Measurements from ENCODE around the gene EYA2. TPM values are rescaled to one million over a fixed set of nuclear protein-coding genes. Genes with fewer than 3 reads are reported as not detected.
"Not testable (repeated sequence)": the region's sequence is repeated elsewhere in the genome, so short reads cannot be mapped to it uniquely, and the experiment has no call there.

EYA2 gene
- total and polyA plus RNA-seq, 11 donors, result 0.30 to 4.2 (median 0.70) TPM

DNA sequence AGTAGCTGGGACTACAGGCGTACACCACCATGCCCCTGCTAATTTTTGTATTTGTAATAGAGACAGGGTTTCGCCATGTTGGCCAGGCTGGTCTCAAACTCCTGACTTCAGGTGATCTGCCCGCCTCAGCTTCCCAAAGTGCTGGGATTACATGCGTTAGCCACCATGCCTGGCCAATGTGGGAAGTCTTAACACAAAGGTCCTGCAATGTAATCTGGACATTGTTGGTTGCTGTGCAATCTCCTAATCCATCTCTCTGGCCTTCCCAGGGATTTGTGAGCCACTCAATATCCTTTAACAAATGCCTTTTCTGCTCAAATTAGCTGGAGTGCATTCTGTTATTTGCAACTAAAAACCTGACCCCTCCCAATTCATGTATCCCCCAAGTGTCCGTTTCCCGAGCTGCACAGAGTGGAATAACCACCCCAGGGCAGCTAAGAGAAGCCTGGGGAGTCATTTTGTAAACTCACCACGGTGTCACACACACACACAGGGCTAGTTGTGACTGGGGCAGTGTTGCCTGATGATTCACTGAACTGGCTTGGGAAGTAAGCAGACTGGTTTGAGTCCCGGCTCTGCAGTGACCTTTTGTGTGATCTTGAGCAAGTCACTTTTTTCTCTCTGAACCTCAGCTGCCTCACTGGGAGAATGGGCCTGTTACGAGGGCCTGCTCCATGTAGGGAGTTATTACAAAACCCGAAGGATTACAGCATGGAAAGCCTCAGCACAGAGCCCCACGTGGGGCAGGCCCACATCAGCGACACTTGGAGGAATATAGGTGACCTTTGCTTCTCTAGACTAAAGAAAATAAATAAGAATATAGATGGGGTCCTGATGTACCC lies 309.6 kb downstream of the EYA2 start:
- 92 to 99% (median 95%) methylated on average over 12 of the region's 12 CpGs for WGBS, 4 donors
- H3K36me3 ChIP-seq, result peaks cover 0 to 12% (median 10%) of the 10 kb centered on the region in 9 donors
- ATAC-seq (no peak), DNase-seq (no peak)
- peaks cover 0 to 9% (median 3%) of the 10 kb centered on the region in 12 donors for H3K4me1 ChIP-seq
- intact Hi-C loops (cut with DNase I), result loop anchor here in 2 of 10 donors (2.0 to 5.0 kb wide), 3 partner anchors 63 to 418 kb away; no protein-coding TSS in a partner anchor
- H3K9me3 ChIP-seq, result no peaks in the 10 kb centered on the region
- no peaks in the 10 kb centered on the region for H3K27me3 ChIP-seq
- no peak overlapping the region for H3K27ac ChIP-seq
- TF ChIP-seq, protein P1, sequence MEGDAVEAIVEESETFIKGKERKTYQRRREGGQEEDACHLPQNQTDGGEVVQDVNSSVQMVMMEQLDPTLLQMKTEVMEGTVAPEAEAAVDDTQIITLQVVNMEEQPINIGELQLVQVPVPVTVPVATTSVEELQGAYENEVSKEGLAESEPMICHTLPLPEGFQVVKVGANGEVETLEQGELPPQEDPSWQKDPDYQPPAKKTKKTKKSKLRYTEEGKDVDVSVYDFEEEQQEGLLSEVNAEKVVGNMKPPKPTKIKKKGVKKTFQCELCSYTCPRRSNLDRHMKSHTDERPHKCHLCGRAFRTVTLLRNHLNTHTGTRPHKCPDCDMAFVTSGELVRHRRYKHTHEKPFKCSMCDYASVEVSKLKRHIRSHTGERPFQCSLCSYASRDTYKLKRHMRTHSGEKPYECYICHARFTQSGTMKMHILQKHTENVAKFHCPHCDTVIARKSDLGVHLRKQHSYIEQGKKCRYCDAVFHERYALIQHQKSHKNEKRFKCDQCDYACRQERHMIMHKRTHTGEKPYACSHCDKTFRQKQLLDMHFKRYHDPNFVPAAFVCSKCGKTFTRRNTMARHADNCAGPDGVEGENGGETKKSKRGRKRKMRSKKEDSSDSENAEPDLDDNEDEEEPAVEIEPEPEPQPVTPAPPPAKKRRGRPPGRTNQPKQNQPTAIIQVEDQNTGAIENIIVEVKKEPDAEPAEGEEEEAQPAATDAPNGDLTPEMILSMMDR (IDR thresholded peaks at IDR 0.05), result no peak
- no peak for TF ChIP-seq POLR2A (IDR thresholded peaks at IDR 0.05)
- no peak overlapping the region for H3K4me3 ChIP-seq

DNA sequence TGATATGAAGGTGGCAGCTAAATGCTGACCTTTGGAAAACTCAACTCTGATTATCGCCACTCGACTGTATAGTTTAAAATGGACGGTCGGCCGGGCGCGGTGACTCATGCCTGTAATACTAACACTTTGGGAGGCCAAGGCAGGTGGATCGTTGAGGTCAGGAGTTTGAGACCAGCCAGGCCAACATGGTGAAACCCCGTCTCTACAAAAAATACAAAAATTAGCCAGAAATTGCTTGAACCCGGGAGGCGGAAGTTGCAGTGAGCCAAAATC lies 310.1 kb downstream of the EYA2 start:
- ATAC-seq, H3K4me3 ChIP-seq: not testable (repeated sequence)

DNA sequence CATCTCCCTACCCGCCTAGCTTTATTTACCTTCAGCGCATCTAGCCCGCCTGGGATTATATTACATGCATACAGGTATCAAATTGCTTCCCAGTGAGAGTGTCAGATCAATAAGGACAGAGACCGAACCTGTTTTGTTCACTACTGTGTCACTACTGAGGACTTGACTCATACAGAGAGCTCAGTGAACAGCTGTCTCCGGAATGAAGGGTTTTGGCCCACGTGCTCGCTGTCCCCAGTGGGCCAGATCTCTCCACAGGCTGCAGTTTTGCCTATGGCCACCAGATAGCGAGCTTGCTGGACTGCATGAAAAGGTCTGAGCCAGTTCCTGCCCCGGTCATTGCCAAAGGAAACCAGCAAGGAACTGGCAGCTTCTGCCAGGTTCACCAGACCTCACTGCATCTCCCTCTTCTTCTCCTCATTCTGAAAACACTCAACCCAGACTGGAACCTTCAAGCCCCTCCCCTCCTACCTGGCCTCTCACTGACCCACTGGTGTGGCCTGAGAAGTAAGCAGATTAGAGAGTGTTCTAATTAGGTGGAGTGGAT lies 311.0 kb downstream of the EYA2 start:
- DNase-seq (peak; percentile 43 to 84 (median 69)), ATAC-seq (peak; percentile 40 to 83 (median 76))
- 53 to 79% (median 55%) methylated on average over 9 of the region's 9 CpGs for WGBS, 4 donors
- H3K27ac ChIP-seq, result no peak overlapping the region
- no peaks in the 10 kb centered on the region for H3K9me3 ChIP-seq
- peaks cover 0 to 9% (median 3%) of the 10 kb centered on the region in 12 donors for H3K4me1 ChIP-seq
- intact Hi-C loops (cut with DNase I), result loop anchor here in 5 of 10 donors (2.0 to 5.0 kb wide), 6 partner anchors 57 to 422 kb away; no protein-coding TSS in a partner anchor
- H3K4me3 ChIP-seq, result no peak overlapping the region
- H3K36me3 ChIP-seq, result peaks cover 0 to 27% (median 24%) of the 10 kb centered on the region in 9 donors
- no peaks in the 10 kb centered on the region for H3K27me3 ChIP-seq
- TF ChIP-seq, protein P1 (IDR thresholded peaks at IDR 0.05), result peak; percentile 22 to 83 (median 58)
- no peak for TF ChIP-seq POLR2A (IDR thresholded peaks at IDR 0.05)

More for the DNA sequence above, 310.1 kb downstream of the EYA2 start:
- WGBS, 4 donors, result 91 to 97% (median 96%) methylated on average over 11 of the region's 11 CpGs
- not testable (repeated sequence) for H3K9me3 ChIP-seq, DNase-seq, H3K4me1 ChIP-seq, H3K27me3 ChIP-seq, H3K27ac ChIP-seq
- intact Hi-C loops (cut with DNase I), result loop anchor here in 5 of 10 donors (2.0 to 5.0 kb wide), 7 partner anchors 58 to 423 kb away; no protein-coding TSS in a partner anchor
- H3K36me3 ChIP-seq, result peaks cover 0 to 18% (median 16%) of the 10 kb centered on the region in 9 donors

DNA sequence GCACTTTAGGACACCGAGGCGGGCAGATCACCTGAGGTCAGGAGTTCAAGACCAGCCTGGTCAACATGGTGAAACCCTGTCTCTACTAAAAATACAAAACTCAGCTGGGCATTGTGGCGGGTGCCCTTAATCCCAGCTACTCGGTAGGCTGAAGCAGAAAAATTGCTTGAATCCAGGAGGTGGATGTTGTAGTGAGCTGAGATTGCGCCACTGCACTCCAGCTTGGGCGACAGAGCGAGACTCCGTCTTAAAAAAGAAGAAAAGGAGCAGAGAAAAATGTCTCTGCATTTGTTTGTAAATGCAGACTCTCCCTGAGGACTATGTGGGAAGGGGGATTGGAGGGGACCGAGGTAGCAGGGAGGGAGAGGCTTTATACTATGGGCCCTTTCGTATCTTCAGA lies 311.9 kb downstream of the EYA2 start:
- not testable (repeated sequence) for H3K4me1 ChIP-seq, H3K27me3 ChIP-seq, H3K4me3 ChIP-seq, H3K27ac ChIP-seq, H3K9me3 ChIP-seq, DNase-seq, ATAC-seq
- intact Hi-C loops (cut with DNase I), result loop anchor here in 4 of 10 donors (5.0 kb wide), 5 partner anchors 56 to 421 kb away; no protein-coding TSS in a partner anchor
- H3K36me3 ChIP-seq, result peaks cover 0 to 36% (median 33%) of the 10 kb centered on the region in 9 donors
- WGBS, 4 donors, result 91 to 95% (median 94%) methylated on average over 10 of the region's 10 CpGs

Data from heart left ventricle (tissue), 16 donors.